CD4-positive, alpha-beta T cell treated with Interleukin-12 subunit alpha and Interleukin-12 subunit beta, for 1 hour (primary cell): ENCODE results near the gene ESRRB.
"Not testable (repeated sequence)": the region's sequence is repeated elsewhere in the genome, so short reads cannot be mapped to it uniquely, and the experiment has no call there.

Experiments used
- DNase-seq: peaks from one replicate; pipeline ENCODE4 v3.0.0-alpha.2; 2020

Gene ESRRB

GRCh38 chr14:76498976-76499375 is 123.0 kb downstream of the ESRRB start:
- DNase-seq = no peak

GRCh38 chr14:76499399-76499798 is 123.5 kb downstream of the ESRRB start:
- no peak for DNase-seq

GRCh38 chr14:76500011-76500410 is 124.1 kb downstream of the ESRRB start:
- DNase-seq = no peak

- no peak for DNase-seq
Measured at GRCh38 chr14:76500480-76500879, 124.5 kb downstream of the ESRRB start.

- no peak for DNase-seq
Measured at GRCh38 chr14:76501156-76501720, 125.3 kb downstream of the ESRRB start.

GRCh38 chr14:76502219-76502618 is 126.3 kb downstream of the ESRRB start:
- DNase-seq = no peak

GRCh38 chr14:76502638-76503037 is 126.7 kb downstream of the ESRRB start:
- DNase-seq = no peak

GRCh38 chr14:76509311-76509710 is 133.4 kb downstream of the ESRRB start:
- no peak for DNase-seq

GRCh38 chr14:76510181-76510580 is 134.2 kb downstream of the ESRRB start:
- DNase-seq = no peak

GRCh38 chr14:76514213-76514998 is 138.5 kb downstream of the ESRRB start:
- DNase-seq = no peak

- DNase-seq = no peak
Measured at GRCh38 chr14:76516884-76517283, 140.9 kb downstream of the ESRRB start.

- no peak for DNase-seq
Measured at GRCh38 chr14:76518366-76518765, 142.4 kb downstream of the ESRRB start.

- no peak for DNase-seq
Measured at GRCh38 chr14:76525106-76525821, 149.3 kb downstream of the ESRRB start.

- no peak for DNase-seq
Measured at GRCh38 chr14:76531085-76531484, 155.1 kb downstream of the ESRRB start.

GRCh38 chr14:76531821-76532318 is 155.9 kb downstream of the ESRRB start:
- DNase-seq = no peak

GRCh38 chr14:76536636-76537035 is 160.7 kb downstream of the ESRRB start:
- not testable (repeated sequence) for DNase-seq

- DNase-seq = no peak
Measured at GRCh38 chr14:76537906-76538647, 162.1 kb downstream of the ESRRB start.

- DNase-seq = no peak
Measured at GRCh38 chr14:76538648-76539008, 162.7 kb downstream of the ESRRB start.

- no peak for DNase-seq
Measured at GRCh38 chr14:76539130-76539529, 163.2 kb downstream of the ESRRB start.

GRCh38 chr14:76541594-76542219 is 165.8 kb downstream of the ESRRB start:
- no peak for DNase-seq

- DNase-seq = no peak
Measured at GRCh38 chr14:76546426-76547221, 170.7 kb downstream of the ESRRB start.

- DNase-seq = no peak
Measured at GRCh38 chr14:76547831-76548230, 171.9 kb downstream of the ESRRB start.
